Measurements from ENCODE around the gene TMOD2.

GRCh38 chr15:51714162-51714561, 37.2 kb upstream of the TMOD2 start:
- no peak for TF ChIP-seq POLR2AphosphoS5 (IDR thresholded peaks at IDR 0.05)
- TF ChIP-seq, protein P1, sequence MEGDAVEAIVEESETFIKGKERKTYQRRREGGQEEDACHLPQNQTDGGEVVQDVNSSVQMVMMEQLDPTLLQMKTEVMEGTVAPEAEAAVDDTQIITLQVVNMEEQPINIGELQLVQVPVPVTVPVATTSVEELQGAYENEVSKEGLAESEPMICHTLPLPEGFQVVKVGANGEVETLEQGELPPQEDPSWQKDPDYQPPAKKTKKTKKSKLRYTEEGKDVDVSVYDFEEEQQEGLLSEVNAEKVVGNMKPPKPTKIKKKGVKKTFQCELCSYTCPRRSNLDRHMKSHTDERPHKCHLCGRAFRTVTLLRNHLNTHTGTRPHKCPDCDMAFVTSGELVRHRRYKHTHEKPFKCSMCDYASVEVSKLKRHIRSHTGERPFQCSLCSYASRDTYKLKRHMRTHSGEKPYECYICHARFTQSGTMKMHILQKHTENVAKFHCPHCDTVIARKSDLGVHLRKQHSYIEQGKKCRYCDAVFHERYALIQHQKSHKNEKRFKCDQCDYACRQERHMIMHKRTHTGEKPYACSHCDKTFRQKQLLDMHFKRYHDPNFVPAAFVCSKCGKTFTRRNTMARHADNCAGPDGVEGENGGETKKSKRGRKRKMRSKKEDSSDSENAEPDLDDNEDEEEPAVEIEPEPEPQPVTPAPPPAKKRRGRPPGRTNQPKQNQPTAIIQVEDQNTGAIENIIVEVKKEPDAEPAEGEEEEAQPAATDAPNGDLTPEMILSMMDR (IDR thresholded peaks at IDR 0.05), result no peak
- TF ChIP-seq POLR2A (IDR thresholded peaks at IDR 0.05; ENCODE audit: low read depth), result no peak
- TF ChIP-seq EP300 (IDR thresholded peaks at IDR 0.05), result no peak

All from esophagus muscularis mucosa (tissue), 4 donors.